ENCODE results near the gene LMO1.

- no peak for TF ChIP-seq SIN3A (IDR thresholded peaks at IDR 0.05; ENCODE audit: borderline replicate concordance, insufficient read depth, low read length)
- TF ChIP-seq, protein P1, sequence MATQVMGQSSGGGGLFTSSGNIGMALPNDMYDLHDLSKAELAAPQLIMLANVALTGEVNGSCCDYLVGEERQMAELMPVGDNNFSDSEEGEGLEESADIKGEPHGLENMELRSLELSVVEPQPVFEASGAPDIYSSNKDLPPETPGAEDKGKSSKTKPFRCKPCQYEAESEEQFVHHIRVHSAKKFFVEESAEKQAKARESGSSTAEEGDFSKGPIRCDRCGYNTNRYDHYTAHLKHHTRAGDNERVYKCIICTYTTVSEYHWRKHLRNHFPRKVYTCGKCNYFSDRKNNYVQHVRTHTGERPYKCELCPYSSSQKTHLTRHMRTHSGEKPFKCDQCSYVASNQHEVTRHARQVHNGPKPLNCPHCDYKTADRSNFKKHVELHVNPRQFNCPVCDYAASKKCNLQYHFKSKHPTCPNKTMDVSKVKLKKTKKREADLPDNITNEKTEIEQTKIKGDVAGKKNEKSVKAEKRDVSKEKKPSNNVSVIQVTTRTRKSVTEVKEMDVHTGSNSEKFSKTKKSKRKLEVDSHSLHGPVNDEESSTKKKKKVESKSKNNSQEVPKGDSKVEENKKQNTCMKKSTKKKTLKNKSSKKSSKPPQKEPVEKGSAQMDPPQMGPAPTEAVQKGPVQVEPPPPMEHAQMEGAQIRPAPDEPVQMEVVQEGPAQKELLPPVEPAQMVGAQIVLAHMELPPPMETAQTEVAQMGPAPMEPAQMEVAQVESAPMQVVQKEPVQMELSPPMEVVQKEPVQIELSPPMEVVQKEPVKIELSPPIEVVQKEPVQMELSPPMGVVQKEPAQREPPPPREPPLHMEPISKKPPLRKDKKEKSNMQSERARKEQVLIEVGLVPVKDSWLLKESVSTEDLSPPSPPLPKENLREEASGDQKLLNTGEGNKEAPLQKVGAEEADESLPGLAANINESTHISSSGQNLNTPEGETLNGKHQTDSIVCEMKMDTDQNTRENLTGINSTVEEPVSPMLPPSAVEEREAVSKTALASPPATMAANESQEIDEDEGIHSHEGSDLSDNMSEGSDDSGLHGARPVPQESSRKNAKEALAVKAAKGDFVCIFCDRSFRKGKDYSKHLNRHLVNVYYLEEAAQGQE (IDR thresholded peaks at IDR 0.05; ENCODE audit: insufficient read depth in 1 of 2, low read depth in 2 of 2, low read length in 2 of 2), result no peak
Observed at GRCh38 chr11:8221917-8222495, 41.7 kb downstream of the LMO1 start.
